ENCODE measurements around the gene OBP2A. TPM values are rescaled to one million over a fixed set of nuclear protein-coding genes. Genes with fewer than 3 reads are reported as not detected.
"Not testable (repeated sequence)": the region's sequence is repeated elsewhere in the genome, so short reads cannot be mapped to it uniquely, and the experiment has no call there.

OBP2A gene
- total RNA-seq, 2 experiments from 2014 or later: not detected

- H3K36me3 ChIP-seq (ENCODE audit: insufficient read depth, low read length); H3K79me2 ChIP-seq (ENCODE audit: insufficient read depth, low read depth, low read length); CTCF ChIA-PET (ENCODE audit: unreplicated experiment): not testable (repeated sequence)
Measured at GRCh38 chr9:135534826-135535225, 11.1 kb upstream of the OBP2A start.

GRCh38 chr9:135535631-135536030 is 10.3 kb upstream of the OBP2A start:
- H3K4me2 ChIP-seq (ENCODE audit: low read length); H3K79me2 ChIP-seq (ENCODE audit: insufficient read depth, low read depth, low read length); H3K9me2 ChIP-seq (ENCODE audit: insufficient read depth, low read length); intact Hi-C loops (cut with micrococcal nuclease; ENCODE audit: unreplicated experiment); DNase-seq (ENCODE audit: low spot score); H3K27ac ChIP-seq (ENCODE audit: low read depth, low read length, poor library complexity, severe bottlenecking); POLR2A ChIA-PET; BruUV-seq (replicated peaks); H3K9me3 ChIP-seq (ENCODE audit: low read length); CTCF ChIA-PET (ENCODE audit: unreplicated experiment); H3K4me1 ChIP-seq (ENCODE audit: insufficient read depth, low read length, poor library complexity, severe bottlenecking); H2AFZ ChIP-seq (ENCODE audit: low read length); H3K4me3 ChIP-seq (ENCODE audit: low read depth, low read length, poor library complexity, severe bottlenecking); H4K20me1 ChIP-seq (ENCODE audit: insufficient read depth, low read length); H3K36me3 ChIP-seq (ENCODE audit: insufficient read depth, low read length): not testable (repeated sequence)

More at GRCh38 chr9:135534826-135535225, 11.1 kb upstream of the OBP2A start:
- H3K4me2 ChIP-seq (ENCODE audit: low read length); H3K27ac ChIP-seq (ENCODE audit: low read depth, low read length, poor library complexity, severe bottlenecking); BruUV-seq (replicated peaks); H3K4me3 ChIP-seq (ENCODE audit: low read depth, low read length, poor library complexity, severe bottlenecking); intact Hi-C loops (cut with micrococcal nuclease; ENCODE audit: unreplicated experiment); POLR2A ChIA-PET; H2AFZ ChIP-seq (ENCODE audit: low read length); H3K9me3 ChIP-seq (ENCODE audit: low read length); H3K4me1 ChIP-seq (ENCODE audit: insufficient read depth, low read length, poor library complexity, severe bottlenecking); H3K9me2 ChIP-seq (ENCODE audit: insufficient read depth, low read length); DNase-seq (ENCODE audit: low spot score); H4K20me1 ChIP-seq (ENCODE audit: insufficient read depth, low read length): not testable (repeated sequence)

DNA sequence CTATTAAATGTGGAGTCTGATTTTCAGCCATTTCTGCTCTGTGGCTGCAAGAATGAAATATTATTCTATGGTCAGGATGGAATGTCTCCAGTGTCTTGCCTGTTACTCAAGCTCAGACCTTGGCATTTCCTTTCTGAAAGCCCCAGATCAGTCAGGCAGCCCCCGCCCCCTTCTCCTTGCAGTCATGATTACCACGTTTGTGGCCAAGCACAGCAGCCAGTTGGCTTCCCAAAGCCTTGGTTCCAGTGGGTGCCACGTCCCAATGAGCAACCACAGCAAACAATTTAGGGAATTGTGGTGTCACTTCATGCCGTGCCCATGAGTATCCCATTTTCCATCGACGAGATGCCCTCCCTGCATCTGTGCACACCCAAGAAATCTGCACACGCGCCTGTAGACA is 9.7 kb upstream of the OBP2A start:
- Histone ChIP-seq H3K36me3 (ENCODE audit: insufficient read depth, low read length) (no peaks in the 10 kb centered on the region), H3K4me2 (ENCODE audit: low read length) (no peak overlapping the region), H3K9me2 (ENCODE audit: insufficient read depth, low read length) (no peaks in the 10 kb centered on the region), H4K20me1 (ENCODE audit: insufficient read depth, low read length) (no peaks in the 10 kb centered on the region), H2AFZ (ENCODE audit: low read length) (no peak overlapping the region), H3K9me3 (ENCODE audit: low read length) (no peaks in the 10 kb centered on the region), H3K4me1 (ENCODE audit: insufficient read depth, low read length, poor library complexity, severe bottlenecking) (no peaks in the 10 kb centered on the region), H3K79me2 (ENCODE audit: insufficient read depth, low read depth, low read length) (no peaks in the 10 kb centered on the region), H3K4me3 (ENCODE audit: low read depth, low read length, poor library complexity, severe bottlenecking) (no peak overlapping the region), H3K27ac (ENCODE audit: low read depth, low read length, poor library complexity, severe bottlenecking) (no peak overlapping the region)
- intact Hi-C loops (cut with micrococcal nuclease; ENCODE audit: unreplicated experiment): no loop called here
- no peak for TF ChIP-seq CTCF (conservative IDR thresholded peaks at IDR 0.05; ENCODE audit: low read length)
- no peak for TF ChIP-seq EZH2phosphoT487 (IDR thresholded peaks at IDR 0.05; ENCODE audit: borderline replicate concordance, low read depth, low read length)
- no TSS peak for BruUV-seq (replicated peaks)
- POLR2A ChIA-PET: no interaction called here
- DNase-seq (ENCODE audit: low spot score): no peak
- CTCF ChIA-PET (ENCODE audit: unreplicated experiment): no interaction called here

GRCh38 chr9:135543262-135543894 is 2.5 kb upstream of the OBP2A start:
- H3K27ac ChIP-seq (ENCODE audit: low read depth, low read length, poor library complexity, severe bottlenecking); H3K9me2 ChIP-seq (ENCODE audit: insufficient read depth, low read length); H3K4me1 ChIP-seq (ENCODE audit: insufficient read depth, low read length, poor library complexity, severe bottlenecking); POLR2A ChIA-PET; intact Hi-C loops (cut with micrococcal nuclease; ENCODE audit: unreplicated experiment); BruUV-seq (replicated peaks); CTCF ChIA-PET (ENCODE audit: unreplicated experiment); H3K79me2 ChIP-seq (ENCODE audit: insufficient read depth, low read depth, low read length); H2AFZ ChIP-seq (ENCODE audit: low read length); H3K9me3 ChIP-seq (ENCODE audit: low read length); H3K36me3 ChIP-seq (ENCODE audit: insufficient read depth, low read length); H3K4me3 ChIP-seq (ENCODE audit: low read depth, low read length, poor library complexity, severe bottlenecking); H4K20me1 ChIP-seq (ENCODE audit: insufficient read depth, low read length); H3K4me2 ChIP-seq (ENCODE audit: low read length); DNase-seq (ENCODE audit: low spot score): not testable (repeated sequence)
